ENCODE data around the gene MYO3B.

DNA sequence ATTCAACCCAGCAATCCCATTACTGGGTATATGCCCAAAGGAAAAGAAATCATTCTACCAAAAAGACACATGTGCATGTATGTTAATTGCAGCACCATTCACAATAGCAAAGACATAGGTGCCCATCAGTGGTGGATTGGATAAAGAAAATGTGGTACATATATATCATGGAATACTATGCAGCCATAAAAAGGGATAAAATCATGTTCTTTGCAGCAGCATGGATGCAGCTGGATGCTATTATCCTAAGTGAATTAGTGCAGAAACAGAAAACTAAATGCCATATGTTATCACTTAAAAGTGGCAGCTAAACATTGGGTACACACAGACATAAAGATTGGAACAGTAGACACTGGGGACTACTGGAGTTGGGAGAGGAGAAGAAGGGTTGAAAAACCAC, 82.2 kb downstream of the MYO3B start:
- TF ChIP-seq POLR2A (IDR thresholded peaks at IDR 0.05) (no peak), CTCF (IDR thresholded peaks at IDR 0.05) (no peak)
